NOMO-1 treated with dmso at 0.1 percent for 144 hours (cell line): ENCODE results near the gene TRNAU1AP.
"Not testable (repeated sequence)": the region's sequence is repeated elsewhere in the genome, so short reads cannot be mapped to it uniquely, and the experiment has no call there.

Experiments
- DNase-seq: peaks from one replicate; lab custom pipeline; 2025; ENCODE audit not compliant: unreplicated experiment; lab: John Stamatoyannopoulos, UW

Gene TRNAU1AP

GRCh38 chr1:28552758-28553663 lies at the start of gene TRNAU1AP:
TSS of gene TRNAU1AP (plus strand) at chr1:28553085. CDS start at chr1:28553111, 26 bp downstream.
- peak; percentile 95 for DNase-seq

DNA sequence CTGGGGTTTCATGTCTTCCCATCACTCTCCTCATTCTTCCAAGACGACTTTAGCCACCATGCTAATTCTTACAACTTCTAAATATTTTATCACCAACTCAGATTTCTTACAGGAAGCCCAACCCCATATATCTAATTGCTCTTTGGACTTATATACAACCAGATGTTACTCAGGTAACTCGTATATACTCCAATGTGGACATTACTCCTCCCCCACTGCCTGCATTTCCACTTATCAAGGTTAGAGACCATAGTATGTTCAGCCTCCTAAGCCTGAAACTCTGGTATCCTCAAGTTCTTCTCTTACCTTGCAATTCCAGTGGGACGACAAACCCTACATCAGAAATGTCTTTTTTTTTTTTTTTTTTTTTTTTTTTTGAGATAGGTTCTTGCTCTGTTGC lies 49.8 kb upstream of the TRNAU1AP start:
- DNase-seq, result no peak

DNA sequence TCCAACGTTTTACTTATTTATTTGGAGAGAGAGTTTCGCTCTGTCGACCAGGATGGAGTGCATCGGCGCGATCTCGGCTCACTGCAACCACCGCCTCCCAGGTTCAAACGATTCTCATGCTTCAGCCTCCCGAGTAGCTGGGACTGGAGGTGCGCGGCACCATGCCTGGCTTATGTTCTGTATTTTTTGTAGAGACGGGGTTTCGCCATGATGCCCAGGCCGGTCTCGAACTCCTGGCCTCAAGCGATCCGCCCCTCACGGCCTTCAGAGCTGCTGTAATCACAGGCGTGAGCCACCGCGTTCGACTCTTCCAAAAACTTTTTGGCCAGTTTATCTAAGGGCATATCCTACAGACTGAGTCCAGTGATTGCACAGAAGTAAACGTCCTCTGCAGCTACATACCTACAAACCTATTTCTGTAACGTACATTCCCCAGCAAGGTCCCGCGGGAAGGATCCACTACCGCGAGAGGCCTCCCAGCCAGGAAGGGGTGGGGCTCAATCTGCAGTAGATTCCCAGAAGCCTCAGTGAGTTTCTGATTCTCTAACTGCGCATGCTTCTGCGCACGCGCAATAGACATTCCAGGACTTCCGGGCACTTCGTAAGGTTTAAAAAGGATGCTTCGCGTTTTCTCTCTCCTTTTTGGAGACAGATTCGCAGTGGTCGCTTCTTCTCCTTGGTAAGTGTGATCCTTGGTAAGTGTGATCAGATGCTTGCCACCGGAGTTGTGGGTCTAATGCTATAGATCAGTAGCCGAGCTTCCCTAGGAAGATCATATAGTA lies 47.3 kb upstream of the TRNAU1AP start, which contains the start of gene RCC1:
TSS of gene RCC1 (plus strand) at position 638 of the 782 bp plus-strand sequence. CDS start 23,824 bp downstream, outside the sequence.
- peak; percentile 90 for DNase-seq

DNA sequence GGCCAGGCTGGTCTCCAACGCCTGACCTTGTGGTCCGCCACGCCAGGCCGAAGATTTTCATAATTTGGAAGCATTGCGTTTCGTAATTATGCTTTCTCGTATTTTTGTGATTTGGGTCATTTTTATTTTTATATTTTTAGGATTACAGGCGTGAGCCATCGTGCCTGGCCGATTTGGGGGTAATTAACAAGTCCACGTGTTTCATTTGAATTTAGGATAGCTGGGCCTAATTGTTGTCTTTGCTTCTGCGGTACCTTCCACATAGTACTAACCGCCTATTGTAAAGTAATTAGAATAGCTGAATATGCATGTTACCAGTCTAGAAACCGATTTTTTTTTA lies 46.0 kb upstream of the TRNAU1AP start:
- no peak for DNase-seq

DNA sequence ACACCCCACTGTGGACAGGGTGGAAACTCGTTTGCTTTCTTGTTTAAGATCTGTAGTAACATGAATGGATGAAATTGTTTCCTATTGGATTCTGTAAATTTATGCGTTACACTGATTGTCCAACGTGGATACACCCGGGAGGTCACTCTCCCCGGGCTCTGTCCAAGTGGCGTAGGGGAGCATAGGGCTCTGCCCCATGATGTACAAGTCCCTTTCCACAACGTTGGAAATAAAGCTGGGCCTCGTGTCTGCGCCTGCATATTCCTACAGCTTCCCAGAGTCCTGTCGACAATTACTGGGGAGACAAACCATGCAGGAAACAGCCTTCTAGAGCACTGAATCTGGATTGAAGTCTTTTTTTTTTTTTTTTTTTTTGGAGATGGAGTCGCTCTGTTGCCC lies 45.6 kb upstream of the TRNAU1AP start:
- no peak for DNase-seq

DNA sequence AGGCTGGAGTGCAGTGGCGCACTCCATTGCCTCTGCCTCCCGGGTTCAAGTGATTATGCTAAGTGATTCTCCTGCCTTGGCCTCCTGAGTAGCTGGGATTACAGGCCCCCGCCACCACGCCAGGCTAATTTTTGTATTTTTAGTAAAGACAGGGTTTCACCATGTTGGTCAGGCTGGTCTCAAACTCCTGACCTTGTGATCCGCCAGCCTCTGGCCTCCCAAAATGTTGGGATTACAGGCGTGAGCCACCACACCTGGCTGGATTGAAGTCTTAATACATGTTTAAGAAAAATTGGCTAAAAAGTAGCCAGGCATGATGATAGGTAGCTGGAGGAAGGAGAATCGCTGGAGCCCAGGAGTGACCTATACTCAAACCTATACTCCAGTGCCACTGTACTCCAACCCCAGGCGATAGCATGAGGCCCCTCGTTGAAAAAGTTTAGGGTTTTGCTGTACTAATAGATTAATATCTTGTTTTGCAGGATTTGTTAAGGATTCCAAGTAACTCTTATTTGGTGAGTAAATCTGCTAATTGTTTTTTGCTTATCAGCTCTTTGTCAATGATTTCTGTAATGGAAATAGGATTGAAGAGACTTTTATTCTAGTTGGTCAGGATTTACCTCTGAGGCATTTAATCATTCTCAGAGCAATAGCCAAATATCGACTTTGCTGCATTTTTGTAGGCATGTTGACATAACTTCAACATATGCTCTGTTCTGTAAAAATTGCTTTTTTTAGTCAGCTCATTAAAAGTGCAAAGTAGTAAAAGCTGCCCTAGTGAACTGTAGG lies 45.0 kb upstream of the TRNAU1AP start:
- no peak for DNase-seq

DNA sequence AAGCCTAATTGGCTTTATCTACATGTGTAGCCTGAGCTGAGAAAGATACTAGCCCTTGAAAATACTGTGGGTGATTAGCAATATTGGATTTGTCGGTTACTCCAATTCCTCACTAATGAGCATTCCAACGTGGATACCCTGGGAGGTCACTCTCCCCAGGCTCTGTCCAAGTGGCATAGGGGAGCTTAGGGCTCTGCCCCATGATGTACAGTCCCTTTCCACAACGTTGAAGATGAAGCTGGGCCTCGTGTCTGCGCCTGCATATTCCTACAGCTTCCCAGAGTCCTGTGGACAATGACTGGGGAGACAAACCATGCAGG lies 44.5 kb upstream of the TRNAU1AP start:
- DNase-seq, result no peak

GRCh38 chr1:28509705-28510272 lies 43.1 kb upstream of the TRNAU1AP start:
- no peak for DNase-seq

DNA sequence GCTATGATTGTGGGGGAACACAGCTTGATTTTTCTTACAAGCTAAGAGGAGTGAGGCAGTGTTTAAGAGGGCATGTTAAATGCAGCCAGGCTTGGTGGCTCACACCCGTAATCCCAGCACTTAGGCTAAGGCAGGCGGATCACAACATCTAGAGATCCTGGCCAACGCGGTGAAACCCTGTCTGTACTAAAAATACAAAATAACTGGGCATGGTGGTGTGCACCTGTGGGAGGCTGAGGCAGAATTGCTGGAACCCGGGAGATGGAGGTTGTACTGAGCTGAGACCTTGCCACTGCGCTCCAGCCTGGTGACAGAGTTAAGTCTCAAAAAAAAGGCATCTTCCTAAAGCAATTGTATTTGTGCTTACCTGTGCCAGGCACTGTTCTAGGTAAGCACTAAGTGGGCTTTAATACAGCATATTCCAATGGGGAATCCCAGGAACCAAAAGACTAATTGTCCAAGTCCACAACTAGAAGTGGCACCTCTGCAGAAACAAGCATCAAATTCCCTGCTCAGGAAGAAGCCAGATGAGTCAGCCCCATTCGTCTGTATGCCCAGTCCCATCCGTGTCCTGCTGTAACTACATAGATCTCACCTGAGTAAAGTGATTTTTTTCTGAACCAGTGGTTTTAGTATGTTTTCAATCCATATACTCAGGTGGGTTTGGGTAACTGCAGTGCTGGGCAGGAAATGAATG lies 42.5 kb upstream of the TRNAU1AP start:
- DNase-seq, result no peak

DNA sequence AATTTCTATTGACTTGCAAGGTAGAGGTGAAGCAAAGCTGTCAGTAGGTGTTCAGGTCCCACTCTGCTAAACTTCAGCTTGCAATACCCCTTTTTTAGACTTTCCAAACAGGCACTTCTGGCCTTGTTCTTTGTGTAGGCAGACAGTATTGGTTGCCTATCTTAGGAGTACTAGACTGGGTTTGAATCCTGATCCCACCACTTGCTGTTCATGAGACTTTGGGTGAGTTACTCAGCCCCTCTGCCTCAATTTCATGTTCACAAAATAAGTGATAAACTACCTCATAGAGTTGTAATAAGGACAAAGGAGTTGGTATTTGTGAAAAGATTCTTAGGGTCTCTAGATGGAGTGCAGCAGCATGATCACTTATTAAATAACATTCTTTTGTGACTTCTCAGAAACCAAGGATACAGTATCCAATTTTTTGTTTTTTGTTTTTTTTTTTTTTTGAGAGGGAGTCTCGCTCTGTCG lies 41.9 kb upstream of the TRNAU1AP start:
- no peak for DNase-seq

DNA sequence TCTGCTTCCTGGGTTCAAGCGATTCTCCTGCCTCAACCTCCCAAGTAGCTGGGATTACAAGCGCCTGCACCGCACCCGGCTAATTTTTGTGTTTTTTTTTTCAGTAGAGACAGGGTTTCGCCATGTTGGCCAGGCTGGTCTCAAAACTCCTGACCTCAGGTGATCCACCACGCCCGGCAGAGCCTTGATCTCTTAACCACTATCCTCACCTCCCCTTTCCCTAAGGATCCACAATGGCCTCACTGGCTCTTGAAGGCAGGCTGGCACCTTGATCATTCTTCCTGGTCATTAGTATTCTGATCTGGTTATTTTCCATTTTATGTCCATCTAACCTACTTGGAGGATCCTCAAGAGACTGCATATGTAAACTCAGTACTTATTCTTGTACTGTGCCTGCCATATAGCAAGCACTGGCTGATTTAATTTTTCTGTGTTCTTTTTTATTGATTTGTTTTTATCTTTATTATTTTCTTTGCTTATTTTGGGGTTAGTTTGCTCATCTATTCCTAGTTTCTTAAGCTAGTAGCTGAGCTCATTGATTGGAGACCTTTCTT lies 40.8 kb upstream of the TRNAU1AP start:
- no peak for DNase-seq

DNA sequence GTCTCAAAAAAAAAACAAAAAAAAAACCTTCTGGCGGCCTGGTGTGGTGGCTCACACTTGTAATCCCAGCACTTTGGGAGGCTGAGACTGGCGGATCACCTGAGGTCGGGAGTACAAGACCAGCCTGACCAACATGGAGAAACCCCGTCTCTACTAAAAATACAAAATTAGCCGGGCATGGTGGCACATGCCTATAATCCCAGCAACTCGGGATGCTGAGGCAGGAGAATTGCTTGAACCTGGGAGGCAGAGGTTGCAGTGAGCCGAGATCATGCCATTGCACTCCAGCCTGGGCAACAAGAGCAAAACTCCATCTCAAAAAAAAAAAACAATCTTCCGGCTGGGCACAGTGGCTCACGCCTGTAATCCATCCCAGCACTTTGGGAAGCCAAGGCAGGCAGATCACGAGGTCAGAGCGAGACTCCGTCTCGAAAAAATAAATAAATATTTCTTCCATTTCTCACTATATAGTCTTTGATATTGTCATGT lies 38.4 kb upstream of the TRNAU1AP start:
- DNase-seq, result not testable (repeated sequence)

DNA sequence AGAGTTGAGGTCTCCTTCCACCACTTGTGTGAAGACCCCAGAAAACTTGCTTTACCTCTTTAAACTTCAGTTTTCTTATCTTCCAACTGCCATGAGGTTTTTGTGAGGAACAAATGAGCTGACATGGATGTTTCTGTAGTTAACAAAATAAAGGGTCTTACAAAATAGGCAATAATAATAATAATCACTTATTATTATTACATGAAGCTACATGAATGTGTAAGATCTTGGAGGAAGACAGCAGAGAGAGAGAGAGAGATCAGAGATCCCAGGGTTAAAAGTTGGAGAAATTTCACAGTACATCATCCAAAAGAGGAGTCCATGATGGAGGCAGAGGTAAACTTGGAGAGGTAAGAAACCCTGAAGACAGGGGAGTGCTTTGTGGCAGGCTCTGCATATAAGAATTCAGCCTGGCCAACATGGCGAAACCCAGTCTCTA lies 36.3 kb upstream of the TRNAU1AP start:
- DNase-seq, result no peak

GRCh38 chr1:28517649-28517999 lies 35.3 kb upstream of the TRNAU1AP start:
- DNase-seq, result no peak

- peak; percentile 69 for DNase-seq
These were observed 34.7 kb upstream of the TRNAU1AP start for GRCh38 chr1:28518000-28518744.

- no peak for DNase-seq
These were observed 34.0 kb upstream of the TRNAU1AP start for GRCh38 chr1:28518745-28519341.

DNA sequence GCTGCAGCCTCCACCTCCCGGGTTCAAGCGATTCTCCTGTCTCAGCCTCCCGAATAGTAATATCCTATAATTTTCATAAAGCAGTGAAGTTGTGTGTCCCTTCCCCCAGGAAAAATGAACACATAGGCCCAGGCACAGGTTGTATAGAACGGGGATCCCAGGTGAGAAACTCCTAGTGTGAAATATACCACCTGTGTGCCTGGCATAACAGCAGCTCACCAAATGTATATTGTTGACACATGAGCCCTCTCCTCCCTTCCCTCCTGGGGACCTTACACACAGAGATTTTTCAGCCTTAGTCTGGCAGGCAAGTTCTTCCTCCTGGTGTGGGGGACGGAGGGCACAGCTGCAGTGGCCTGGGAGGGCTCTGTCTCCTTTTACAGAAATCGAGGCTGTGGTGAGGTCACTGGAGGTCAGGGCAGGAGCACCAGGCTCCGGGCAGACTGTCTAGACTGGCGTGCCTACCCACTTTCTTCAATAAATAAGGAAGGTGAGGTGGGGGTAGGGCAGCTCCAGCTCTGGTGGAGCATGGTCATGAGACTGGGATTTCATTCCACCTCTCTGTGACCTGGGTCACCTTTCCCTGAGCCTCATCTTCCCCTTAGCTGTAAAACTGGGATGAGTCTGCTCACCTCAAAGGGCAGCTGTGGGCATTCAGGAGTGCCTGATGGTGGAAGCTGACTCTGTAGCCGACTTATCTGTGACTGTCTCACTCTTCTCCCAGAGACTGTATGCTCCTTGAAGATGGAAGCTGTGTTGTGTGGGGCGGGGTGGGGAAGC lies 32.7 kb upstream of the TRNAU1AP start:
- no peak for DNase-seq

GRCh38 chr1:28520796-28521195 lies 32.1 kb upstream of the TRNAU1AP start:
- not testable (repeated sequence) for DNase-seq
